UCSD-AML1 (cell line): ENCODE measurements around the gene ZNF407.

Experiments
- DNase-seq: peaks from one replicate; lab custom pipeline; 2025; ENCODE audit not compliant: unreplicated experiment; lab: John Stamatoyannopoulos, UW

Gene ZNF407

DNA sequence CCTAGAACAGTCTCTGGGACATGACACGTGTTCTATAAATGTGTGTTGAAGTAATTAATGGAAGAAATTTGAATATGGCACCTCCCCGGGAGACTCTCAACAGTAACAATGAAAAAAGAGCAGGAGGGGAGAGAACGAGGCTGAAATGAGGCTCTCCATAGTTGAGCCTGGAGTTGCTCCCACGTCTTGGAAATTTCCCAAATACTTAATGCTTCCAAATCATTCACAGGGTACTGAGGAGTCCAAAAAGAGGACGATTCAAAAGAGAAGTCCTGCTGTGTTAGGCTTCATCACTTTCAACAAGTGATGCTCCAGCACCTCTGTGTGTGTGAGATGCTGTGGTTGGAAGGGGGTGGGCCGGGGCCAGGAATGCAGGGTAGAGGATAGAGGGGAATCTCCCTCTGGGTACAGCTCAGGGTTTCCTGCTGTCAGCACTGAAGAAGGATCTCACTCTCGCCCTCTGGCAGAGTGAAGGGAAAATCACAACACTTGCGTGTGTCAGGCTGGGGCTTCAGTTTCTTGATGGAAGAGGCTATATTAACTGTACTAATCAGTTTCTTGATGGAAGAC, 18.1 kb upstream of the ZNF407 start:
- DNase-seq, result no peak

DNA sequence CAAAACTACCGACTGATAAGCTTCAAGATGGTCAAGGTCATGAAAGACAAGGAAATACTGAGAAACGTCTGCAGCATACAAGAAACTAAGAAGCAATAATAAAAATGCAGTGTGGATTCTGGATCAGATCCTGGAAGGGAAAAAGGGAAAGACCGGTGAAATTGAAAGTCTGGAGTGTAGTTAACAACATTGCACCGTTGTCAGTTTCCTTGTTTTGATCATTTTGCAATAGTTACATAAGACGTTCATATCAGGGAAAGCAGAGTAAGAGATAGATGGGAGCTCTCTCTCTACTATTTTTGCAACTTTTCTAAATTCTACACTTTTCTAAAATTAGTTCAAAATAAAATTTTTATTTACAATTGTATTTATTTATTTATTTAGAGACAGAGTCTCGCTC, 15.0 kb upstream of the ZNF407 start:
- DNase-seq, result no peak

DNA sequence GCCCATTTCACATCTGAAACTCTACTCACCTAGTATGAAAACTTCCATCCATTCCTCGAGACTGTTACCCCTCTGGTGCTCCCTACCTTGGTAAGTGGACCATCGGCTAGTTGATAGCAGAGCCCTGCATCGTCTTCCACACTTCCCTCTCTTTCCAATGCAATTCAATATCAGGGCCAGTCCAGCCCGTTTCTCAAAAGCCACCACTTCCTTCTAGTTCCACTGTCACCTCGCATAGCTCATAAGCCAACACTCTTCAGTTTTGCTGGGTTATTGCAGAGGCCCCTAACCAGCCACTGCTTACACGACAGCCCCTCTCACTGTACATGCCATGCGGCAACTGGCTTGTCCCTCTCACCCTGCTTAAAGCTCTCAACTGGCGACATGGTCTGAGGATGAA, 10.2 kb upstream of the ZNF407 start:
- no peak for DNase-seq

DNA sequence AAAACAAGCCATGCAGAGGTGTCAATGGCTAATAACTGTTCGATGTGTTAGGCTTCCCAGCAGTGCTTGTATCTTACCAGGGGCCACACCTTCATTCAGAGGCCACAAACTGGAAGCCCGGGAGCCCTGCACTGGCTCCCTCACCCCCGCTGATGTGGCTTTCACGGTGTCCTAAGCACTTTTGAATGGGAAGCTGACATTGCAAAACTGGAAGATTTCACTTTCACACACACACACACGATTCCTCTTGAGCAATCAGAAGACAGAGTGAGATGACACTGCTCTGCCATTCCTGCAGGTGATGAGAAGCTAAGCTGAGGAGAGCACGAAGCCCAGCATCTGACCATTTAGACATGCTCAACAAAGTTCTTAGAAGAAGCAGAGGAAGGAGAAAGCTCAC, 8.6 kb upstream of the ZNF407 start:
- no peak for DNase-seq

DNA sequence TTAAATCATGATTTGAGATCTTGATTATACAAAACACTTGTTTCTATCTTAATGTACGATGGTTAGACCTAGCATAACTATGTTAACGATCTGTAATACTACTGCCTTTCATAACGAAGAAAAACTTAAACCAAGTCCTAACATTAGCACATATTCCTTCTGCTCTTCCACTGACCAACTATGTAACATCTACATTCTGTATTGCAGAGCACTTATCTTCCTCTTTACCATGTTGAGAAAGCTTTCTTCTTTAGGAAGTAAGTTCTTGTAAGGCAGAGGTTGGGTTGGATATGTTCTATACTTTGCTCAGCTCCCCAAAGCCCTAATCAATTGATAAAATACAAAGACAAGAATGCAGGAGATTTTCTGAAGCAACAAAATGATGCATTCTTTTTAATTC, 7.9 kb upstream of the ZNF407 start:
- no peak for DNase-seq

DNA sequence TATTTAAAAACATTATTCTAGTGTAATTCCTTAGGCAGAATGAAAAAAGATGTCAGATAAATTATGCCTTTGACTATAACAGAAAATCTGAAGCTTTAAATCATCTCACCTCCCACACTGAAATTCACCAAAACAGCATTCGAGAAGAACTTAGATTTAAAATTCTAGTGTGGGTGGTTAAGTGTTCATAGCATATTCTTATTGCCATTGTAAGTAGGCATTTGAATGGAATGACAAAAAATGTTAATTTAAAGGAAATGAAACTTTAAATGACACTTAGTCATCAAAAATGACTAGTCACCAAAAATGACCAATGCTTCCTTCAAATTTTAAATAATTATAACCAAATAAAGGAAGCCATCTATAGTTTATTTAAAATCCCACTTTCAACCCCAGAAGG, 7.0 kb upstream of the ZNF407 start:
- no peak for DNase-seq

DNA sequence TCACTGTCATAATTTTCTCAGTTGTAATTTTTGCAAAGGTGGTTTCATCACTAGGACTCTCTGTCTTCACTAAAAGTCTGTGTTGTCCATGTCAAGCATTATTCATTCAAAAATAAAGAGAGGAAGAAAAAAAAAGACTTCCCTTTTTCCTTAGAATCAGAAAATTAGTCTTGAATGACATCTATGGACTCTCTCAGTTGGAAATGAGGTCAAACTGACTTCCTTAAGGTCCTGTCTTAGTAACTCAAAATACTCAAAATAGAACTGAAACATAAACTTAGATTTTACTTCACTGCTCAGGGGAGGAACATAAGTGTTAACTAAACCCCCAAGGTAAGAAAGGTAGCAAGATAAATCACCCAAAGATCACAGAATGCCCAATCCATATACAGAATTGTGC, 2.2 kb upstream of the ZNF407 start:
- no peak for DNase-seq

DNA sequence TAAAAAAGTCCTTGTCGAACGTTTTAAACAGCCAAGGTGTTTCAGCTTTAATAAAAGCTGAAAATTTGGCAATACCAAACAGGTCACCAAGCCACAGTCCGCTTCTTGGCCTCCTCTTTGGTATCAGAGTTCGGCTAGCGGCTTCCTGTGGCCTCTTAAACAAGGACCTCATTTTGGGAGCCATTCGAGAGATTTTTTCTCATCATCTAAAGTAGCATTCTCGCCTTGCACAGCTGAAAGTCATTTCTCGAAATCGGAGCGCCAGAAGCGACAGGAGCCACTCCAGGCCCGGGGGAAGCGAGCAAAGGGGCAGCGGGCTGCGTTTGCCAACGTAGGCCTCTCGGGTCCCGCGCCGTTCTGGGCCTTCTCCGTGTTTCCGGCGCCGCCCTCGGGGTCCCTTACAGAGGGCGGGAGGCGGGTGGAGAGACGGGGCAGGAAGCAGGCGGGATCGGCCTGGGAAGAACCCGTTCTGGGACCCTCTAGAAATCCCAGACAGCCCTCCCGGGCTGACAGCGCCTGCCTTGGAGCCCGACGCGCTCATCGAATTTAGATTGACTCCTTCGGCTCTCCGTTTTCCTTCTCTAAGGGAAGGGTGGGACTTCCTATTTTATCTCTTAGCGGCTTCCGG, 522 bp upstream of the ZNF407 start:
- peak; percentile 86 for DNase-seq

DNA sequence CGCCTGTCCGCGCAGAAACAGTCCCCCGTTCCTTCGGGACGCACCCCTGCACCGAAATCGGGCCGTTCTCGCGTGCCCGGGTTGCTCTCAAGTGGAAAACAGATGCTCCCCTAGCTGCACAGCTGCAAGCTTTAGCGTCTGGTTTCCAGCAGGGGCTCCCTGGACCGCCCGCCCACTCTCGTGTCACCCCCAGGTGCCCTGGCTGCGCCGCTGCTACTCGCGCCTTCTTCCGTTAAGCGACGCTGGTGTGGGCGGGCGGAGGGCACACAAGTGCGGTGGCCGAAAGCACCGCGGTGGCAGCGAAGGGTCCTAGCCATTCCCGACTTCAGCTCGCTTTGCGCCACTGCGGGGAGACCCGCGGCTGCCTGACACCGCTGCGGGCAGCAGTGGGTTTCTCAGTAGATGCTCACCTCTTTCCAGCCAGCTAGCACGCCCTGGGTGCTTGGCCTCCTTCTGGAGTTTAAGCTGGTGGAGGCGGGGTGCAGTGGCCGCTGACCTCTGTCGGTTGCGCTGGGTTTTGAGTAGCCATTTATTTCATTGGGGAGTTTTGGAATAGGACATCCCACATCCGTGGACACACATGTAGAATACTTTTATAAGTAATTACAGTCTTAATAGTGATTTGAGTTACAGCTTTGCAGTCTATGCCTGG, 806 bp downstream of the ZNF407 start:
- peak; percentile 74 for DNase-seq

DNA sequence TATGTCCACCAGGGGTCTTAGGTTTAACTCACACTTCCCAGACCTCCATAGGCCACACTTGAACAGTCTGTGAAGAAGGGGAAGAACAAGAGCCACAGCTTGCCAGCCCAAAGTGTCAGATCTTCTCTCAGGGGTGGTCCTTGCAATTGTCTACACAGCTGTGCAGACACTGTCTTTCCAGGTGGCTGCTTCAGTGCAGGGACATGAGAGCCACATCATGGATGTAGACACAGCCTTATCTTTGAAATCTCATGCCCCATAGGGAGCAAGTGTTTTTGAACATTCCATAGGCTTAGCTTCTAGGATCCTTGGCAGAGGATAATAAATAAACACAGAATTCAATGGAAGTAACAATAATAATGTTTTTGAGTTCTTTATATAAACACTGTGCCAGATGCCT, 6.7 kb downstream of the ZNF407 start:
- DNase-seq, result no peak

DNA sequence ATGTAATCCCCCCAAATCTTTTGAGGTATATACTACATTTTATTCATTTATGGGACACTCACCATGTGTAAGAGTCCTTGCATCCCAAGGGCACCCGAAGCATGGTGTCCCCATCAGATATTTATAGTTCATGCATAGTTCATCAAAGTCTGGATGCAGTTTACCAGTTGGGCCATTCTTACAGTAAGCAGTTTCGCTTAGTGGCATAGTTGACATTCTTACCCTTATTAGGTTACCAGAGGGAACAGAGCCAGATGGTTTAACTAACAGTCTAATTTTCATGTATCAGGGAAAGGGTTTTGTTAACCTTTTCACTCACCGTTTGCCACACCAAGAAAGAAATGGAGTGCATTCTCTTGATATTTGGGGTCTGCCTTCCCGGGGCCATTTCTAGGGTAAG, 7.1 kb downstream of the ZNF407 start:
- DNase-seq, result no peak

DNA sequence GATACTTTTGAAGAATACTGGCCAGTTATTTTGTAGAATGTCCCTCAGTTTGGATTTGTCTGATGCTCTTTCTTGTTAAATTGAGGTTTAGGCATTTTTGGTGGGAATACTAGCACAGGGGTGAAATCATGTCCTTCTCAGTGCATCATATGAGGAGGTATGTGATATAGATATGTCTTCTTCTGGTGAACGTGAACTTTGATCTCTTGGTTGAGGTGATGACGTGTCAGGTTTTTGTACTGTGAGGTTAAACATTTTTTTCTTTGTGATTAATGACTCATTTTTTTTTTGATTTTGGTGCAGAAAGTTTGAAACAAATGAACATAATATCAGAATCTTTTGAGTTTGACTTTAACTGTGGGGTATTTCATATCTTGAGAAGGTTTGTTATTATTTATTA, 11.0 kb downstream of the ZNF407 start:
- DNase-seq, result no peak

DNA sequence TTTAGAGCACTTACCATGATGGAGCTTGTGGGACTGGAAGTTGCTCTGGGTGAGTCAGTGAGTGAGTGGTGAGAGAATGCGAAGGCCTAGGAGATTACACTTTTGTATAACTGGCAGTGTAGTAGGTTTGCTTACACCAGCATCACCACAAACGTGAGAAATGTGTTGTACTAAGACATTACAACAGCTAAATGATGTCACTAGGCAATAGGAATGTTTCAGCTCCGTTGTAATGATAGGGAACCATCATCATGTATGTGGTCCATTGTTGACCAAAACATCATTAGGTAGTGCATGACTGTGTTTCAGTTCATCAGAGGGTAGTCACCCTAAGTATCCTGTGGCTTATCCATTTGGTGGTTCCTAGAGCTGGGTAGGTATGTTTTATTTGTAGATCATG, 11.9 kb downstream of the ZNF407 start:
- no peak for DNase-seq

DNA sequence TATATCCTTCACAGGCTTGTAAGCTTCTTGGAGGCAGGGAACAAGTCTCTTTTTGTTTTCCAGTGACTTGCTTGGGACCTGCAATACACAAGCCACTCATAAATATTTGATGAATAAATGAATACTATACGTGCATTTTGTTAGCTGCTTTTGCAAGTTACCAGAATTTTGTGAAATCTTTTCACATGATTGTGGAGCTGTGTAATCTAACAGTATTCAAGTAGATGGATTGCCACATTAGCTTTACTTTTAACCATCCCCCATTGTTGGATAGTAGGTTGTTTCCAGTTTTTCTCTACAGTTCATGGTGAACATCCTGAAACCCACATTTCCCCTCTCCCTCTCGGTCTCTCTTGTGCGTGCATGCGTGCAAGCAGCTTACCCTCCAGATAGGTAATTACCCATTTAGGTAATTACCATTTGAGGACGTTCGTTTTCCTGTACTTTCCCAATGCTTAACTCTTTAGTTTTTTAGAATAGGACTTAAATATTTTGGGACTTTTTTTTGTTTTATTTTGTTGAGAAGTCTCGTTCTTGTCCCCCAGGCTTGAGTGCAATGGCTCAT, 12.5 kb downstream of the ZNF407 start:
- no peak for DNase-seq

DNA sequence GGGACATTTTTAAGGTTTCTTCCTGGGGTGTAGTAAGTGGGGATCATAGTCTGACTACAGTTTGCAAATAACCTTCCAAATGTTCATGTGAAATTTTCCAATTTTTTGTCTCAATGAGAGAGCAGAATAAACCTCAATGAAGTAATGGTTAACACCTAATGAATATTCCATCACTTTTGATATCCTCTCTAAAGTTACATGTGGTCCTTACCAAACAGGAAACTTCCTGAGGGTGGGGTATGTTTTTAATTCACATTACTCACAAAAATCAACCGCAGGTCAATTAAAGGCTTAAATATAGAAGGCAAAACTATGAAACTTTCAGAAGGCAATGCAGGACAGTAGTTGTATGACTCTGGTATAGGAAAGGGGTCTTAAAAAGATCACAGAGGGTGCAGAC, 13.2 kb downstream of the ZNF407 start:
- DNase-seq, result no peak

DNA sequence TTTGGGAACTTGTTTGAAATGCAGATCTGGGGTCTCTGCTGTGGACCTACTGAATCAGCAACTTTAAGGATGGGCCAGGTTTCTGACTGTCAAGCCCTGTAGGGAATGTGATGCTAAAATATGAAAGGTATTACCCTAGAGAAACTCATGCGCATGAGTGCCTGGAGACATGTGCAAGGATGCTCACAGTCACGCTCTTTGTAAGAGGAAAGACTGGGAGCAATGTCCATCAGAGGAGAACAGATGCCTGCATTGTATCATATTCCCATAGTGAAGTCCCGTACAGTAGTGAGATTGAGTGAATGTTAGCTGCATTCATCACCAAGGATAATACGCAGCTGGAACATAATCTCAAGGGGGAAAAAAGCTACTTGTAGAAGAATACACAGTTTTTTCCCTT, 14.1 kb downstream of the ZNF407 start:
- DNase-seq, result no peak

DNA sequence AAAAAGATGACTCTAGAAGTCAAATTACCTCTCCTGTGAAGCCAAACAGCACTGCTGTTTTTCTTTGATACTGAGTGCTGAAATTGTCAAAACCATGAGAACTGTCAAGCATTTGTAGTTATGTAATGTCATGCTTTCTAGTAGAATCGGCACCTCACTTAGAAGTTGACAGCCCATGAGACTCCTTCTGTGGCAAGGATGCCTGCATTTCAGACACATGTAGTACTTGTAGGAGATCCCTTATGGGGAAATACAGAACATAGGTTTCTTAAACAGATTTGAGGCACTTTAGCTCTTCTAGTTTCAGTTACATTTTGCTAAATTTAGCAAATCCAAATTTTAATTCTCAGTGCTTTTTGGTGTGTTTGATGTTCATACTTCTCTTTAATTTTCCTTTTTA, 15.7 kb downstream of the ZNF407 start:
- no peak for DNase-seq

DNA sequence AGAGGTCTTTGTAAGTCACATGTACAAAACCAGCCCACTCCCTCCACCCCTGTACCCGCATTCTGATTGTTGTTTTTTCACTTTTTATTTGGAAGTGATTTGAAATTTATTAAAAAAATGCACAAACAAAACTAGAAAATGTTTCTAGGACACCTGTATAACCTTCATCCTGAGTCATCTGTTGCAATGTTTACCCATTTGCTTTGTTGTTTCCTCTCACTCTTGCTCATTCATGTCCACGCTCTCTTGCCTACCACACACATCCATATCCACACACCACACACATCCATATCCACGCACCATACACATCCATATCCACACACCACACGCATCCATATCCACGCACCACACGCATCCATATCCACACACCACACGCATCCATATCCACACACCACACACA, 18.8 kb downstream of the ZNF407 start:
- no peak for DNase-seq

DNA sequence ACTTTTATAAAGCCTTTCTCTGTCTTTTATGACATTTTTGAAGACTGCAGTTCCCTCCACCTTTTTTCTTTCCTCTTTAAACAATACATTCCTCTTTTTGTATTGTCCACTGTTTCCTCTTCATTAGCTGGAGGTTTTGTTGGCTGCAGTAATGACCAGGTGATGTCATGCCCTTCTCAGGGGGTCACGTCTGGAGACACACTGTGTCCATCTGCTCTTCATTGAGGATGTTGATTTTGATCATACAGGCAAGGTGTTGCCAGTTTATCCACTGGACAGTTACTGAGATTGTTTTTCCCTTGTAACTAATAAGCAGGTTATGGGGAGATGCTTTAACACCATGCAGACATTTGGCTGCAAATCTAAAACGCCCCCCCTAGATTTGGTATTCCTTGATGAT, 19.8 kb downstream of the ZNF407 start:
- no peak for DNase-seq

DNA sequence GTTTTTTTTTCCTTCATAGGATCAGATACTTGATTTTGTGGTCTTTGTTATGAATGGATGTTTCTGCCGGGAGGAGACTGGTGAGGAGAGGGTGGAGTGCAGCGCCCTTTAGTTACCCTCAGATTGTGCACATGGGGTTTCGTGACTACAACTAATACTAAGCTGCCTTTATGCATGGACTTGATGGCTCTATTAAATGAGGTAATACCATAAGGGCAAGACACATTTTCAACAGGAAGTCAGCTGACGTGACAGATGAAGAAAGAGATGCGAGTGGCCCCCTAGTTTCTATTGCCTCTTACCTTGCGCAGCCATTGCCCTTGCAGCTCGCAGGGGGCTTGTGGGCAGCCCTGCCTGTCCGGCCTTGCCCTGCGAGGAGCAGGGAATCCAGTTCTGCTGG, 24.4 kb downstream of the ZNF407 start:
- no peak for DNase-seq

DNA sequence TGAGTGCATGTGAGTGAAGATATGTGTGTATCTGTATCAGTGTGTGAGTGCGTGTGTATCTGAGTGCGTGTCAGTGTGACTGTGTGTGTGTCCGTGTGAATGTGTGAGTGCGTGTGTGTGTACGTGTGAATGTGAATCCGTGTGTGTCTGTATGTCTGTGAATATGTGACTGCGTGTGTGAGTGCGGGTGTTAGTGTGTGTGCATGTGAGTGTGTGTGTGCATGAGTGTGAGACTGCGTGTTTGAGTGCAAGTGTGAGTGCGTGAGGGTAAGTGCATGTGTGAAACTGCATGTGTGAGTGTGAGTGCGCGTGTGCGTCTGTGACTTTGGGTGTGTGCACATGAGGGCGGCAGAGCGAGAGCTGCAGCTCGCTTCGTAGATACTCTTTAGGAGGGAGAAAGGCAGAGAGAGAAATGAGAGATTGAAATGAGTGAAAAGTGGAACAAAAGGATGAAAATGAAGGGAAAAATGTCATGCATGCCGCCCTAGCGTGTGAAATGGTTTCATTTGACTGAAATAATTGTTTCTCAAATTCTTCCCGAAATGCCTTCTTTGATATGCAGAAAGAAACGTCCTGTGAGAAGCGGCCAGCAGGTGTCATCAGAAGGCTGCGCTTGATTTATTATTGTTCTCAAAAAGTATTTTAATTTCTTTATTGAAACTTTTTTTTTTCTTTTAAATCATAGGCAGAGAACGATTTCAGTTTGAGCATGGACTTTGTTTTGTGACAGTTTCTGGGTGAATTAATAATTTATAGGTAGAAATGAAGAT, 25.6 kb downstream of the ZNF407 start:
- no peak for DNase-seq

DNA sequence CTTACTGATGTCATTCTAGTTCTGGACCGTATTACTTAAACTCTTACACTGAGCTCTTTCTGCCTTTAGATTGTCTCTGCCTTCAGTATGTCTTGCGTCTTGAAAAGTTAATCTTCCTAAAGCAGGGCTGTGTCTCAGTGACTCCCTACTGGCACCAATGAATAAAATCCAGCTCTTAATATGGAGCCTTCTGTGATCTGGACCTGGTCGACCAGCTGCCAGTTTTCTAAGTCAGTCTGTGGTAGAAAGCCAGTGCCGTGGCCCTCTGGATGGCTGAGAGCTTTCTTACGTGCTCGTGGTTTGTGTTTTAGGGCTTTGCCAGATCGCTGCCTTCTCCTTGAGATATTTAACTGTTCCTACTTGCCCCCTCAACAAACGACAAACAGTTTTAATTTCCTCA, 26.8 kb downstream of the ZNF407 start:
- no peak for DNase-seq
